ENCODE results near the gene ZNF44. TPM values are rescaled to one million over a fixed set of nuclear protein-coding genes. Genes with fewer than 3 reads are reported as not detected.

The ZNF44 gene
- total and polyA plus RNA-seq, 2 experiments from 2014 or later: 5.5 to 6.4 TPM

DNA sequence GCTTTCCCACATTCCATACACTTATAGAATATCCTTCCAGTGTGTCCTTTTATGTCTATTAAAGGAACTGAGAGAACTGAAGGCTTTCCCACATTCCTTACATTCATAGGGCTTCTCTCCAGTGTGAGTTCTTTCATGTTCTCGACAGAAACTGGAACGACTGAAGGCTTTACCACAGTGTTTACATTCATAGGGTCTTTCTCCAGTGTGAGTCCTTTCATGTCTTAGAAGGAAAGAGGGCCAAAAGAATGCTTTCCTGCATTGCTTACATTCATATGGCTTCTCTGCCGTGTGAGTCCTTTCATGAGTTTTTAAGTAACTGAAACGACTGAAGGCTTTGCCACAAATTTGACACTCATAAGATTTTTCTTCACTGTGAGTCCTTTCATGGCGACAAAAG lies 22.3 kb downstream of the ZNF44 start:
- Histone ChIP-seq H3K27me3 (replicated peaks; ENCODE audit: insufficient read depth) (no peaks in the 10 kb centered on the region), H3K4me3 (no peak overlapping the region), H3K9ac (no peak overlapping the region), H3K27ac (no peak overlapping the region), H4K20me1 (ENCODE audit: insufficient read depth) (no peaks in the 10 kb centered on the region), H3K36me3 (ENCODE audit: low read depth) (peaks cover 79% of the 10 kb centered on the region), H2AFZ (no peak overlapping the region), H3F3A (ENCODE audit: insufficient read depth) (peaks cover 13% of the 10 kb centered on the region; the same call in 1 of the 2 replicates), H3K9me3 (ENCODE audit: low read depth) (peaks cover 25% of the 10 kb centered on the region), H3K4me2 (ENCODE audit: unreplicated experiment) (no peak overlapping the region), H3K9me2 (ENCODE audit: insufficient read depth) (no peaks in the 10 kb centered on the region), H3K4me1 (ENCODE audit: insufficient read depth) (no peaks in the 10 kb centered on the region), H3K79me2 (ENCODE audit: insufficient read depth) (peaks cover 32% of the 10 kb centered on the region)
- in situ Hi-C loops (cut with MboI): no loop called here
- DNase-seq: no peak
- TF ChIP-seq EZH2 (IDR thresholded peaks at IDR 0.05; ENCODE audit: insufficient read depth, poor library complexity, severe bottlenecking) (no peak), EZH2phosphoT487 (IDR thresholded peaks at IDR 0.05; ENCODE audit: insufficient read depth, low read depth) (no peak)
- 98 to 100% methylated on average over 5 of the region's 5 CpGs for WGBS, 2 experiments (ENCODE audit: low coverage in 1 of 2, low lambda C conversion rate in 2 of 2, missing lambda C conversion rate in 2 of 2)

DNA sequence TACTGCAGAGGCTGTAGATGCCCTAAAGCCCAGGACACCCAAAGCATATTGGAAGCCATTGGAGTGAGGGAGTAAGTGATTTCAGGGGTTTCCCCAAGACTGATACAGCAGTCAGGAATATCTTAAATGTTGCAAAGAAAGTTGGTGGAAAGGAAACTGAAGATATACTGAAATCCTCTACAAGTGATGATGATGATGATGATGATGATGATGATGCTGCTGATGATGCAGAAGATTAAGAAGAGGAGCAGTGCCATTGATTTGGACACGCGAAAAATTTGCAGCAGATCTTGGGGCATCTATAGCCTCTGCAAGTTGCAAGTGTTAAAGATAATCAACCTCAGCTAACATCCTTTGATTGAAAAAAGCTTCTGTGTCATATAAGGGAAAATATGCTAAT lies 23.8 kb downstream of the ZNF44 start:
- Histone ChIP-seq H3K27ac (no peak overlapping the region), H3K79me2 (ENCODE audit: insufficient read depth) (peaks cover 17% of the 10 kb centered on the region), H3K9ac (no peak overlapping the region), H2AFZ (no peak overlapping the region), H3K4me3 (no peak overlapping the region; the same call in 1 of the 2 replicates), H3K9me2 (ENCODE audit: insufficient read depth) (no peaks in the 10 kb centered on the region), H3K4me1 (ENCODE audit: insufficient read depth) (no peaks in the 10 kb centered on the region), H3F3A (ENCODE audit: insufficient read depth) (peaks cover 13% of the 10 kb centered on the region; the same call in 1 of the 2 replicates), H3K36me3 (ENCODE audit: low read depth) (peaks cover 65% of the 10 kb centered on the region), H3K9me3 (ENCODE audit: low read depth) (peaks cover 25% of the 10 kb centered on the region), H4K20me1 (ENCODE audit: insufficient read depth) (no peaks in the 10 kb centered on the region), H3K4me2 (ENCODE audit: unreplicated experiment) (no peak overlapping the region), H3K27me3 (replicated peaks; ENCODE audit: insufficient read depth) (no peaks in the 10 kb centered on the region)
- TF ChIP-seq EZH2phosphoT487 (IDR thresholded peaks at IDR 0.05; ENCODE audit: insufficient read depth, low read depth) (no peak), EZH2 (IDR thresholded peaks at IDR 0.05; ENCODE audit: insufficient read depth, poor library complexity, severe bottlenecking) (no peak)
- in situ Hi-C loops (cut with MboI): no loop called here
- WGBS, 2 experiments (ENCODE audit: low coverage in 1 of 2, low lambda C conversion rate in 2 of 2, missing lambda C conversion rate in 2 of 2): 98 to 100% methylated on average over 2 of the region's 2 CpGs
- DNase-seq: no peak

DNA sequence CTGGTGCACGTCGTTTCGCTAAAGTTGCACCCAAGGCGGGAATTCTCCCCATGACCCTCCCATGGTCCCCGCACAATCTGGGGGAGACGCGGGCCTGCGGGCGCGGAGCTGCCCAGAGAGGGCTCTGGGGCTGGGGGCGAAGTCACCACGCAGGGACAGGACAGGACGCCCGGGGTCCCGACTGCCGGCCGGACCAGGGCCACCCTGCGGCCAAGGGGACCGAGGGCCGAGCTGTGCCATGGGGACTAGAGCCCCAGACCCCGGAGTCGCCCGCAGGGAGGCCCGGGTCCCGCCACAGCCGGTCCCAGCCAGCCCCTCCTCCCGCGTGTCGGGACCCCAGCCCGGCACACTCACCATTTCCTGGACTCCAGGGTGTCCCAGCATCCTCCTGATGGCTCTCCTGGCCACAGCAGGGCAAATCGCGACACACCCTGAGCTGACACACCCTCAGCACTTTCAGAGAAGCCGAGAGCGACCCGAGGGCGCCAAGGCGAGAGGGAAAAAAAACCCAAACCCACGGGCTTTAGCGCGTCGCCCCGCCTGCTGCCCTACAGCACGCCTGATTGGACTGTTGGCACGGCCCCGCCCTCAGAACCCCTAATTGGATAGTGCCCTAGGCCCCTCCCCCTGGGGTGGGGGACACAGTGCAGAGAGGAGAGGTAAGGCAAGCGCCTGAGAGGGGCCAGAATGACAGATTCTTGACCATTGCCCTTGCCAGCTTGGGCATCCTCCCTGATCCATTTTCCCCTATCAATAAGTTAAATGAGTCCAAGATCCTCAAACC lies 28.6 kb downstream of the ZNF44 start:
- H3K27ac ChIP-seq: no peak overlapping the region
- no peak overlapping the region for H3K4me3 ChIP-seq
- TF ChIP-seq EZH2phosphoT487 (IDR thresholded peaks at IDR 0.05; ENCODE audit: insufficient read depth, low read depth) (no peak), EZH2 (IDR thresholded peaks at IDR 0.05; ENCODE audit: insufficient read depth, poor library complexity, severe bottlenecking) (no peak)
- H3K9ac ChIP-seq: no peak overlapping the region
- 85 to 90% methylated on average over 32 to 42 of the region's 46 CpGs for WGBS, 2 experiments (ENCODE audit: low coverage in 1 of 2, low lambda C conversion rate in 2 of 2, missing lambda C conversion rate in 2 of 2)
- H3K27me3 ChIP-seq (replicated peaks; ENCODE audit: insufficient read depth): no peaks in the 10 kb centered on the region
- peaks cover 4% of the 10 kb centered on the region for H3K9me3 ChIP-seq (ENCODE audit: low read depth)
- peaks cover 20% of the 10 kb centered on the region for H3K36me3 ChIP-seq (ENCODE audit: low read depth)
- H3K4me2 ChIP-seq (ENCODE audit: unreplicated experiment): no peak overlapping the region
- no peaks in the 10 kb centered on the region for H3K4me1 ChIP-seq (ENCODE audit: insufficient read depth)
- H4K20me1 ChIP-seq (ENCODE audit: insufficient read depth): no peaks in the 10 kb centered on the region
- H2AFZ ChIP-seq: no peak overlapping the region
- peaks cover 4% of the 10 kb centered on the region; the same call in 1 of the 2 replicates for H3K79me2 ChIP-seq (ENCODE audit: insufficient read depth)
- H3F3A ChIP-seq (ENCODE audit: insufficient read depth): no peaks in the 10 kb centered on the region
- in situ Hi-C loops (cut with MboI): no loop called here
- no peaks in the 10 kb centered on the region for H3K9me2 ChIP-seq (ENCODE audit: insufficient read depth)
- DNase-seq: no peak

DNA sequence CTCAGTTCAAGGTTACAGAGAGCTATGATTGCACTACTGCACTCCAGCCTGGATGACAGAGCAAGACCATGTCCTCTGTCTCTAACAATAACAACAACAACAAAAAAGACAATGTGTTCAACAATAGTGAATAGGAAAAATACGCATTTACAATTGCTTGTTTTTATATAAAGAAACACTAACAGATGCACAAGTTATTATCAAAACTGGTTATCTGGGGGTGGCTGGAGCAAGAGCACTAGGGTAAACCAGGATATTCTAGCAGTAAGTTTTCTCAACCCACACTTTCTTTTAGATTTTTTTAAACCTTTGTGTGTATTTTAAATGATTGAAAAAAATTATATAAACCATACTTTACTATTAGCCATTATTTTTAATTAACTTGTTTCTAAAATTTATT lies 33.1 kb downstream of the ZNF44 start:
- 68 to 73% methylated on average over 1 of the region's 1 CpG for WGBS, 2 experiments (ENCODE audit: low coverage in 1 of 2, low lambda C conversion rate in 2 of 2, missing lambda C conversion rate in 2 of 2)
- no peaks in the 10 kb centered on the region for H3K9me2 ChIP-seq (ENCODE audit: insufficient read depth)
- TF ChIP-seq EZH2phosphoT487 (IDR thresholded peaks at IDR 0.05; ENCODE audit: insufficient read depth, low read depth) (no peak), EZH2 (IDR thresholded peaks at IDR 0.05; ENCODE audit: insufficient read depth, poor library complexity, severe bottlenecking) (no peak)
- 0 out of 2 replicates have a peak, but pooled peaks cover 3% of the 10 kb centered on the region for H3K36me3 ChIP-seq (ENCODE audit: low read depth)
- H3K79me2 ChIP-seq (ENCODE audit: insufficient read depth): no peaks in the 10 kb centered on the region
- H3K4me2 ChIP-seq (ENCODE audit: unreplicated experiment): no peak overlapping the region
- H4K20me1 ChIP-seq (ENCODE audit: insufficient read depth): no peaks in the 10 kb centered on the region
- no peaks in the 10 kb centered on the region for H3K4me1 ChIP-seq (ENCODE audit: insufficient read depth)
- no peak for DNase-seq
- H3F3A ChIP-seq (ENCODE audit: insufficient read depth): no peaks in the 10 kb centered on the region
- no peaks in the 10 kb centered on the region for H3K27me3 ChIP-seq (replicated peaks; ENCODE audit: insufficient read depth)
- H3K9me3 ChIP-seq (ENCODE audit: low read depth): no peaks in the 10 kb centered on the region
- no peak overlapping the region for H3K9ac ChIP-seq
- in situ Hi-C loops (cut with MboI): no loop called here
- H3K27ac ChIP-seq: no peak overlapping the region
- no peak overlapping the region for H2AFZ ChIP-seq
- no peak overlapping the region for H3K4me3 ChIP-seq

All from GM23248 (cell line).